Testis (tissue), 2 donors: ENCODE results near the gene NKD1.

ENCODE experiments used
- POLR2A ChIP-seq: fragments of 450-650 bp; IDR thresholded peaks from one replicate; pipeline ENCODE4 v1.6.1; 2017; ENCODE audit warnings: antibody characterized with exemption, mild to moderate bottlenecking, moderate library complexity
- TF ChIP-seq, protein P1 (sequence below), 3 experiments: fragments of 450-650 bp in 2 of 3; fragments of 200-600 bp in 1 of 3; sonication (generic) in 1 of 3; IDR thresholded peaks; one replicate each; pipeline ENCODE4 v1.5.1; 2016 to 2019; ENCODE audit warnings: antibody characterized with exemption in 3 of 3, mild to moderate bottlenecking in 2 of 3, moderate library complexity in 1 of 3

DNA sequence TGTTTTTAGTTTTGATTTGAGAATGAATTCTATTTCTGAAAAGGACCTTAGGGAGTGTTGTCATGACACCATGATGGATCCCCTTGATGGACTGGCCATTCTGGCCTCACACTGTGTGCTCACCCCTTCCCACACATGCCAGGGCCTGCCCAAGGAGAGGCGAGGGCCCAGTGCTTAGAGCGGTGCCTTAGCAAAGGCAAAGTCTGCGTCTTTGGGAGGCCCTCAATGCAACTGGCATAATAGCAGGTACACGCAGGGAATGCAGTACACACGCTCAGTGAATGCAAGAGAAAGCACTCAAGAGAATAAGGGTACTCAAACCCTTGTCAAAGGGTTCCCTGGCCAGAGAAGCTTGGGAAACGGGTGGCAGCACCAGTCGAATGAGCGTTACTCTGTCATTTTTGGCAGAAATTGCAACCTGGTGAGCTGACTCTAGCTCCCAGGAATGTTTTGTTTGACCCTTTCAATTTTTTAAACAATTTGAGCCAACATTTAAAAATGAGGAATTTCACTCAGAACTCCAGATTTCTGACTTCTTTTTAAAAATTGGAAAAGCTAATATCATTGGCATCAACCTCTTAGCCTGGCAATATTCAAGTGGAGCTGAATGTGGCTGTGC, 32.1 kb downstream of the NKD1 start:
- TF ChIP-seq POLR2A = no peak
- TF ChIP-seq, protein P1, sequence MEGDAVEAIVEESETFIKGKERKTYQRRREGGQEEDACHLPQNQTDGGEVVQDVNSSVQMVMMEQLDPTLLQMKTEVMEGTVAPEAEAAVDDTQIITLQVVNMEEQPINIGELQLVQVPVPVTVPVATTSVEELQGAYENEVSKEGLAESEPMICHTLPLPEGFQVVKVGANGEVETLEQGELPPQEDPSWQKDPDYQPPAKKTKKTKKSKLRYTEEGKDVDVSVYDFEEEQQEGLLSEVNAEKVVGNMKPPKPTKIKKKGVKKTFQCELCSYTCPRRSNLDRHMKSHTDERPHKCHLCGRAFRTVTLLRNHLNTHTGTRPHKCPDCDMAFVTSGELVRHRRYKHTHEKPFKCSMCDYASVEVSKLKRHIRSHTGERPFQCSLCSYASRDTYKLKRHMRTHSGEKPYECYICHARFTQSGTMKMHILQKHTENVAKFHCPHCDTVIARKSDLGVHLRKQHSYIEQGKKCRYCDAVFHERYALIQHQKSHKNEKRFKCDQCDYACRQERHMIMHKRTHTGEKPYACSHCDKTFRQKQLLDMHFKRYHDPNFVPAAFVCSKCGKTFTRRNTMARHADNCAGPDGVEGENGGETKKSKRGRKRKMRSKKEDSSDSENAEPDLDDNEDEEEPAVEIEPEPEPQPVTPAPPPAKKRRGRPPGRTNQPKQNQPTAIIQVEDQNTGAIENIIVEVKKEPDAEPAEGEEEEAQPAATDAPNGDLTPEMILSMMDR (IDR thresholded peaks at IDR 0.05) = no peak
